GM10266 (cell line): ENCODE results near the gene STXBP6.

Experiments
- DNase-seq: peaks from one replicate; pipeline ENCODE4 v3.0.0; 2012; ENCODE audit errors: extremely low spot score
- CTCF ChIP-seq: IDR thresholded peaks from 2 replicates; pipeline ENCODE4 v1.5.1; 2012; ENCODE audit warnings: mild to moderate bottlenecking, low read depth; ENCODE audit not compliant: control insufficient read depth, insufficient read depth; ENCODE audit errors: missing control alignments

Gene STXBP6

GRCh38 chr14:24995016-24995415 lies 54.9 kb downstream of the STXBP6 start:
- no peak for TF ChIP-seq CTCF
- DNase-seq = no peak

- TF ChIP-seq CTCF = no peak
- no peak for DNase-seq
Measured at GRCh38 chr14:24993631-24994030, 56.3 kb downstream of the STXBP6 start.

- TF ChIP-seq CTCF = no peak
- DNase-seq = no peak
Measured at GRCh38 chr14:24992624-24993360, 57.2 kb downstream of the STXBP6 start.

- no peak for DNase-seq
- TF ChIP-seq CTCF = no peak
Measured at GRCh38 chr14:24991821-24992220, 58.1 kb downstream of the STXBP6 start.

- TF ChIP-seq CTCF = no peak
- DNase-seq = no peak
Measured at GRCh38 chr14:24991288-24991687, 58.7 kb downstream of the STXBP6 start.

- TF ChIP-seq CTCF = no peak
Measured at GRCh38 chr14:24990773-24991172, 59.2 kb downstream of the STXBP6 start.

GRCh38 chr14:24990050-24990449 lies 59.9 kb downstream of the STXBP6 start:
- no peak for DNase-seq
- TF ChIP-seq CTCF = no peak

More at GRCh38 chr14:24990773-24991172, 59.2 kb downstream of the STXBP6 start:
- no peak for DNase-seq
